Stimulated activated effector memory CD8-positive, alpha-beta T cell treated with anti-CD3 and anti-CD28 coated beads, Interleukin-12 subunit alpha, Interleukin-12 subunit beta, amount 100 ng/mL, for 72 hours (primary cell): ENCODE measurements around the gene ANKFN1.

ENCODE experiments used
- ATAC-seq: fragments of 150-1000 bp; cut with Tn5 transposase; 2 replicates; pipeline ENCODE4 v1.10.0; 2021
- DNase-seq, 2 donors: peaks; one replicate each; pipeline ENCODE4 v3.0.0; 2021 to 2022; ENCODE audit warnings: low spot score in 2 of 2
- H3K27ac Mint-ChIP-seq: one replicate; pipeline ENCODE4 v1.8.0; 2022; ENCODE audit warnings: mild to moderate bottlenecking, mixed read lengths
- H3K36me3 Mint-ChIP-seq: one replicate; pipeline ENCODE4 v1.8.0; 2022; ENCODE audit warnings: mild to moderate bottlenecking, mixed read lengths
- H3K4me1 Mint-ChIP-seq: one replicate; pipeline ENCODE4 v1.8.0; 2022; ENCODE audit warnings: mixed read lengths
- H3K4me3 Mint-ChIP-seq: one replicate; pipeline ENCODE4 v1.8.0; 2022; ENCODE audit warnings: mild to moderate bottlenecking, mixed read lengths
- H3K9me3 Mint-ChIP-seq: one replicate; pipeline ENCODE4 v1.8.0; 2022; ENCODE audit warnings: mixed read lengths

The ANKFN1 gene

DNA sequence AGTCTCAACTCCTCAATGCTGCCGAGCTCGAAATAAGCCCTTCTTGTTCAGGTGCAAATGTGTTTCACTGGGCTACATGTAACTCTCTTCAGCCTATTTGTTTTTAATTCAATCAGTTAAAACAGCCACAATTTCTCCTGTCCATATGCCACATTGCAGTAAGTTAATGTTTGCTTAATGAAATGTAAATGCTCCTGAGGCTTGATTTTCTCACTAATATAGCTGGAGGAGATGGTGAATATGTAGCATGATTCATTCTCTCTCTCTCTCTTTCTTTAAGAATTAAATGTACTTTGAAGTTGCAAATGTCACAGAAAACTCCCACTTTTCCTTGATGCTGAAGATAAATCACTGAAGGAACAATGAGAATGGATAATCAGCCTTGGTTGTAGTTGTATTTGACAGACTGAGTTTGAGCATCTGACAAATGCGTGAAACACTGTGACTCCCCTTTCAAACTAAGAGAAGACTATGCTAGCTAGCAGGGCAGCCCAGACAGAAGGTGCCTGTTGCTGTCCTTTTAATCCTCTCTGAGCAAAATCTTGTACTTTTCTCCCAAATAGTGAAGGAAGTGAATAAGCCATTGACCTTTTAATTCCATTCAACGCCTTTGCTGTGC is 161.8 kb downstream of the ANKFN1 start:
- H3K36me3 Mint-ChIP-seq: no peaks in the 10 kb centered on the region
- no peak overlapping the region for H3K4me3 Mint-ChIP-seq
- no peak overlapping the region for H3K27ac Mint-ChIP-seq
- H3K4me1 Mint-ChIP-seq: no peaks in the 10 kb centered on the region
- ATAC-seq (no peak), DNase-seq (no peak)
- no peaks in the 10 kb centered on the region for H3K9me3 Mint-ChIP-seq

- Mint-ChIP-seq H3K36me3 (no peaks in the 10 kb centered on the region), H3K9me3 (no peaks in the 10 kb centered on the region), H3K27ac (no peak overlapping the region), H3K4me1 (no peaks in the 10 kb centered on the region), H3K4me3 (no peak overlapping the region)
- DNase-seq (no peak), ATAC-seq (no peak)
Measured at GRCh38 chr17:56316604-56317003, 163.3 kb downstream of the ANKFN1 start.

- H3K27ac Mint-ChIP-seq: no peak overlapping the region
- DNase-seq (no peak), ATAC-seq (no peak)
- no peak overlapping the region for H3K4me3 Mint-ChIP-seq
- no peaks in the 10 kb centered on the region for H3K36me3 Mint-ChIP-seq
- no peaks in the 10 kb centered on the region for H3K4me1 Mint-ChIP-seq
- H3K9me3 Mint-ChIP-seq: no peaks in the 10 kb centered on the region
Measured at GRCh38 chr17:56317351-56318208, 164.3 kb downstream of the ANKFN1 start.

DNA sequence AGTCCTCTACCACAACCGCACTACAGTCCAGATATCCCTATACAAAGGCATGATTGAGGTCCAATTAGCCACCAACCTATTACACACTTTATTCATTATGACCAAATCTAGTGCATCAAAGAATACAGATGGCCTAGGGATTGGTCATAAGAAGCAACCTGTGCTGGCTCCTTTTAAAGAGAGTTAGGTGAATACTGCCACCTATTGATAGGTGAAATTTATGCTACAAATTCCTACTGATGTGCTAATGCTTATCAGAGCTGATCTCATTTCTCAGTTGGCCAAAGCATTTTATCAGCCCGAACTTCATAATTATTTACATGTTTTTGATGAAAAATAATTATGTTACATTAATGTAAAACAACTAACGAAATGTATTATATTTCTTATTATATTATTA is 166.3 kb downstream of the ANKFN1 start:
- ATAC-seq: no peak
- Mint-ChIP-seq H3K9me3 (no peaks in the 10 kb centered on the region), H3K4me3 (no peak overlapping the region), H3K27ac (no peak overlapping the region), H3K4me1 (no peaks in the 10 kb centered on the region), H3K36me3 (no peaks in the 10 kb centered on the region)
- DNase-seq: no peak

GRCh38 chr17:56320443-56320842 is 167.2 kb downstream of the ANKFN1 start:
- Mint-ChIP-seq H3K4me1 (no peaks in the 10 kb centered on the region), H3K9me3 (no peaks in the 10 kb centered on the region), H3K36me3 (no peaks in the 10 kb centered on the region), H3K4me3 (no peak overlapping the region), H3K27ac (no peak overlapping the region)
- ATAC-seq (no peak), DNase-seq (no peak)

- no peaks in the 10 kb centered on the region for H3K36me3 Mint-ChIP-seq
- H3K4me1 Mint-ChIP-seq: no peaks in the 10 kb centered on the region
- ATAC-seq: no peak
- no peak for DNase-seq
- no peak overlapping the region for H3K4me3 Mint-ChIP-seq
- H3K27ac Mint-ChIP-seq: no peak overlapping the region
- no peaks in the 10 kb centered on the region for H3K9me3 Mint-ChIP-seq
Measured at GRCh38 chr17:56322991-56323390, 169.7 kb downstream of the ANKFN1 start.

- Mint-ChIP-seq H3K4me3 (no peak overlapping the region), H3K36me3 (no peaks in the 10 kb centered on the region), H3K4me1 (no peaks in the 10 kb centered on the region), H3K9me3 (no peaks in the 10 kb centered on the region), H3K27ac (no peak overlapping the region)
- DNase-seq: no peak
- ATAC-seq: no peak
Measured at GRCh38 chr17:56324676-56325075, 171.4 kb downstream of the ANKFN1 start.

GRCh38 chr17:56325313-56326000 is 172.2 kb downstream of the ANKFN1 start:
- ATAC-seq (no peak), DNase-seq (no peak)
- Mint-ChIP-seq H3K4me1 (no peaks in the 10 kb centered on the region), H3K4me3 (no peak overlapping the region), H3K36me3 (no peaks in the 10 kb centered on the region), H3K27ac (no peak overlapping the region), H3K9me3 (no peaks in the 10 kb centered on the region)

DNA sequence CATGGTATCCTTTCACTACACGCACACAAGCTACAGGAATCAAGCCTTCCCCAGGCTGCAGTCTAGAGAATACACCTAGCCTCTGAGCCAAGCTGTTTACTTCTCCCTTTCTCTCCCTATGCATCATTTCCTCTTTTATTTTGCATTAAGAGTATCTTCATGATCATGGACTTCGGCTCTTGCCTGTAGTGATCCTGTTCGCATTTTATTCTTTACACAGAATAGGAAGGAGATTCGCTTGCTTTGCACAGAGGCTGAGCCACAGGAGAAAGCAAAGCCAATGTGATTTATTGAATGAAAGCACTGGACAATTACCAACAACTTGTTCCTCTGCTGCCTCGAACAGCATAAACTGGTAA is 172.7 kb downstream of the ANKFN1 start:
- no peak for ATAC-seq
- Mint-ChIP-seq H3K36me3 (no peaks in the 10 kb centered on the region), H3K9me3 (no peaks in the 10 kb centered on the region), H3K4me1 (no peaks in the 10 kb centered on the region), H3K4me3 (no peak overlapping the region), H3K27ac (no peak overlapping the region)
- no peak for DNase-seq

- H3K4me3 Mint-ChIP-seq: no peak overlapping the region
- no peak for ATAC-seq
- DNase-seq: no peak
- H3K36me3 Mint-ChIP-seq: no peaks in the 10 kb centered on the region
- no peak overlapping the region for H3K27ac Mint-ChIP-seq
- no peaks in the 10 kb centered on the region for H3K4me1 Mint-ChIP-seq
- H3K9me3 Mint-ChIP-seq: peaks cover 9% of the 10 kb centered on the region
Measured at GRCh38 chr17:56347639-56348038, 194.4 kb downstream of the ANKFN1 start.

DNA sequence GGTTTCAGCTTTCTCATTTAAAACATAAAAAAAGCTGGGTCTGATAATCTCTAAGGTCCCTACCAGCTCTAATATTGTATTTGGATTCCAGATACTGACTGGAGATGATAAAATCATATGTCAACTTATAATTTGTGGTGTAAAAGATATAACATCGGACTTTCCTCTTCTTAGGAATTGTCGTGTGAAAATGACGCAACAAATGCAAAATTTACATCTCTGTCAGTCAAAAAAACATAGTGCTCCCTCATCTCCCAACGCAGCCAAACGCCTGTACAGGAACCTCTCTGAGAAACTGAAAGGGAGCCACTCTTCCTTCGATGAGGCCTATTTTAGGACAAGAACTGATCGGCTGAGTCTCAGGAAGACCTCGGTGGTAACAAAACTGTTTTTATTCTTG is 197.3 kb downstream of the ANKFN1 start:
- no peak for DNase-seq
- H3K4me1 Mint-ChIP-seq: no peaks in the 10 kb centered on the region
- no peak for ATAC-seq
- H3K27ac Mint-ChIP-seq: no peak overlapping the region
- H3K9me3 Mint-ChIP-seq: peaks cover 5% of the 10 kb centered on the region
- no peaks in the 10 kb centered on the region for H3K36me3 Mint-ChIP-seq
- H3K4me3 Mint-ChIP-seq: no peak overlapping the region

- DNase-seq (no peak), ATAC-seq (no peak)
- Mint-ChIP-seq H3K9me3 (peaks cover 5% of the 10 kb centered on the region), H3K36me3 (no peaks in the 10 kb centered on the region), H3K27ac (no peak overlapping the region), H3K4me3 (no peak overlapping the region), H3K4me1 (no peaks in the 10 kb centered on the region)
Measured at GRCh38 chr17:56351675-56352074, 198.4 kb downstream of the ANKFN1 start.

GRCh38 chr17:56358651-56359050 is 205.4 kb downstream of the ANKFN1 start:
- H3K4me1 Mint-ChIP-seq: no peaks in the 10 kb centered on the region
- no peak for ATAC-seq
- no peaks in the 10 kb centered on the region for H3K9me3 Mint-ChIP-seq
- no peak overlapping the region for H3K27ac Mint-ChIP-seq
- H3K36me3 Mint-ChIP-seq: no peaks in the 10 kb centered on the region
- DNase-seq: no peak
- no peak overlapping the region for H3K4me3 Mint-ChIP-seq

- Mint-ChIP-seq H3K4me3 (no peak overlapping the region), H3K9me3 (no peaks in the 10 kb centered on the region)
- no peak for ATAC-seq
Measured at GRCh38 chr17:56359518-56359917, 206.2 kb downstream of the ANKFN1 start.

DNA sequence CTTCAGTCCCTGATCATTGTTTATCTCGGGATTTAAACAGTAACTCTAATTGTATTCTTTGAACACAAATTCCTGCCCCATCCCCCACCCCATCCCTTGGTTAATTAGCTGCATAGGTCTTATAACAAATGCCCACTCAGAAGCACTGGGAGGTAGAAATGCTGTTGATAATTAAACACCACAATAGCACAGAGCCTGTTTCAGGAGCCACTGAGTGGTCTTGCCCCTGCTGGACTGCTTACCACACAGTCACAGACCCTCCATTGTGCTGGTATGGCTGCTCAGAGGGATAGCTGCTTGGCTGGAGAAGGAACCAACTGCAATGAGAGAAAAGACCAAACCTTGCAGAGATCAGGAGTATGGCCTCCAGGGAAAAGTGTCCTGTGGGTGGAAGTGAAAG is 214.1 kb downstream of the ANKFN1 start:
- no peak for DNase-seq
- Mint-ChIP-seq H3K4me1 (no peaks in the 10 kb centered on the region), H3K27ac (no peak overlapping the region), H3K36me3 (no peaks in the 10 kb centered on the region), H3K9me3 (no peaks in the 10 kb centered on the region), H3K4me3 (no peak overlapping the region)
- no peak for ATAC-seq

More at GRCh38 chr17:56359518-56359917, 206.2 kb downstream of the ANKFN1 start:
- DNase-seq: no peak
- Mint-ChIP-seq H3K36me3 (no peaks in the 10 kb centered on the region), H3K27ac (no peak overlapping the region), H3K4me1 (no peaks in the 10 kb centered on the region)
